ENCODE measurements around the gene ZFPM1.
"Not testable (repeated sequence)": the region's sequence is repeated elsewhere in the genome, so short reads cannot be mapped to it uniquely, and the experiment has no call there.

The ZFPM1 gene

GRCh38 chr16:88453217-88453531 is at the start of gene ZFPM1:
TSS of gene ZFPM1 (plus strand) at chr16:88453280. CDS start at chr16:88453639, 359 bp downstream.
- DNase-seq = no peak

GRCh38 chr16:88403794-88404581 is 49.1 kb upstream of the ZFPM1 start:
- DNase-seq = no peak

GRCh38 chr16:88404769-88405168 is 48.3 kb upstream of the ZFPM1 start:
- no peak for DNase-seq

GRCh38 chr16:88405216-88406060 is 47.6 kb upstream of the ZFPM1 start:
- no peak for DNase-seq

- no peak for DNase-seq
Observed at GRCh38 chr16:88406096-88407041, 46.7 kb upstream of the ZFPM1 start.

- DNase-seq = no peak
Observed at GRCh38 chr16:88407042-88407420, 46.0 kb upstream of the ZFPM1 start.

GRCh38 chr16:88407807-88408206 is 45.3 kb upstream of the ZFPM1 start:
- no peak for DNase-seq

- DNase-seq = no peak
Observed at GRCh38 chr16:88408561-88409142, 44.4 kb upstream of the ZFPM1 start.

GRCh38 chr16:88409296-88410065 is 43.6 kb upstream of the ZFPM1 start:
- no peak for DNase-seq

- DNase-seq = not testable (repeated sequence)
Observed at GRCh38 chr16:88410297-88410968, 42.6 kb upstream of the ZFPM1 start.

GRCh38 chr16:88411951-88412576 is 41.0 kb upstream of the ZFPM1 start:
- DNase-seq = no peak

- no peak for DNase-seq
Observed at GRCh38 chr16:88412766-88413165, 40.3 kb upstream of the ZFPM1 start.

GRCh38 chr16:88413231-88413630 is 39.8 kb upstream of the ZFPM1 start:
- no peak for DNase-seq

- DNase-seq = no peak
Observed at GRCh38 chr16:88413631-88414030, 39.4 kb upstream of the ZFPM1 start.

- no peak for DNase-seq
Observed at GRCh38 chr16:88414521-88415380, 38.3 kb upstream of the ZFPM1 start.

- no peak for DNase-seq
Observed at GRCh38 chr16:88415381-88415705, 37.7 kb upstream of the ZFPM1 start.

- no peak for DNase-seq
Observed at GRCh38 chr16:88415713-88416323, 37.3 kb upstream of the ZFPM1 start.

- no peak for DNase-seq
Observed at GRCh38 chr16:88416686-88417085, 36.4 kb upstream of the ZFPM1 start.

- DNase-seq = no peak
Observed at GRCh38 chr16:88417684-88418476, 35.2 kb upstream of the ZFPM1 start.

Data from activated CD4-positive, alpha-beta T cell treated with anti-CD3 and anti-CD28 coated beads for 48 hours (primary cell).